ENCODE measurements around the gene PHC1.
"Not testable (repeated sequence)": the region's sequence is repeated elsewhere in the genome, so short reads cannot be mapped to it uniquely, and the experiment has no call there.

The PHC1 gene

DNA sequence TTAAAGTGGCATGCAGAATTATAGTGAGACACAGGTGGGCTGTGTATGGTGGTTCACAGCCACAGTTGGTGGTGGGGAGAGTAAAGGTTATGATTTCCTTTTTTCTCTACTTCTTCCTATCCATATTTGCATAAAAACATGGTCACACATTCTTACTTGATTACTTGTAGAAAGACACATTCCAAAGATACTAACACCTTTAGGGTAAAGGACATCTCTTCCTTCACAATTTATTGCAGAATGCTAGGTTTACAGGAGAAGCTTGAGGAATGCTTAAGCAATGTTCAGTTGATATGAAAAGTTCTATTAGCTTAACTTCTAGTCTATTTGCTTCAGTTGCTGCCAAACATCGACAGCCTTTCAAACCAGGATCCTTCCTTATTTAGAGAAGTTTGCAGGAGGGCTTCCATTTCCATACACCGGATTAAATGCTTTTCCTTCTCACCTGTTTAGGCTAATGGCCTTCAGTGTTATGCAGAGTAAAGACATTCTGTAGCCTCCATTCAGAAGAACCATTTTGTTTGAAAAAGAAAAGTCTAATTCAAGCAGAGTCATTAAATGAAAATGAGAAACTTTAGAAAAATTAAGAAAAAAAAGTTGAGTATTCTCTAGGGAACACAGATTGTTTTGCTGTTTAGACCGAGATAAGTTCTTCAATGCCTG is 2.6 kb upstream of the PHC1 start:
- TF ChIP-seq, protein P1, sequence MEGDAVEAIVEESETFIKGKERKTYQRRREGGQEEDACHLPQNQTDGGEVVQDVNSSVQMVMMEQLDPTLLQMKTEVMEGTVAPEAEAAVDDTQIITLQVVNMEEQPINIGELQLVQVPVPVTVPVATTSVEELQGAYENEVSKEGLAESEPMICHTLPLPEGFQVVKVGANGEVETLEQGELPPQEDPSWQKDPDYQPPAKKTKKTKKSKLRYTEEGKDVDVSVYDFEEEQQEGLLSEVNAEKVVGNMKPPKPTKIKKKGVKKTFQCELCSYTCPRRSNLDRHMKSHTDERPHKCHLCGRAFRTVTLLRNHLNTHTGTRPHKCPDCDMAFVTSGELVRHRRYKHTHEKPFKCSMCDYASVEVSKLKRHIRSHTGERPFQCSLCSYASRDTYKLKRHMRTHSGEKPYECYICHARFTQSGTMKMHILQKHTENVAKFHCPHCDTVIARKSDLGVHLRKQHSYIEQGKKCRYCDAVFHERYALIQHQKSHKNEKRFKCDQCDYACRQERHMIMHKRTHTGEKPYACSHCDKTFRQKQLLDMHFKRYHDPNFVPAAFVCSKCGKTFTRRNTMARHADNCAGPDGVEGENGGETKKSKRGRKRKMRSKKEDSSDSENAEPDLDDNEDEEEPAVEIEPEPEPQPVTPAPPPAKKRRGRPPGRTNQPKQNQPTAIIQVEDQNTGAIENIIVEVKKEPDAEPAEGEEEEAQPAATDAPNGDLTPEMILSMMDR (IDR thresholded peaks at IDR 0.05; ENCODE audit: extremely low read depth, missing control alignments), result no peak
- DNase-seq (ENCODE audit: low spot score), result no peak

DNA sequence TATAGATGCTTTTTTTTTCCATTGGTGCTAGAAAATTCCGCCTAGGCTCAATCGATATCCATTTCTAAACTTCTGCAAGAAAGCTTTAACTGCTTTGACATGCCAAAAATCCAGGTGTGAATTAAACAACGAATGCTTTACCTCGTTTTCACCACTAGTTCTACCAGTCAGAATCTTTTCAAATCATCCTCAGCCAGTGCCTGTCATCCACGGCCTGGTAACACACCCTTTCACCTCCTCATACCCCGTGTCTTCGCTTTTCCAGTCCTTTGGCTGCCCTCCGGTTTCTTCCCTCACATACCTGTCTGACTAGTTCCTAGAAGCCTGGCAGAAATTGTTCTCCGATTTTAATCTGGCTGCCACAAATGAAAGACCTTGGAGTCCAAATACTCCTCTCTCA is 1.4 kb upstream of the PHC1 start:
- peak; percentile 45 for DNase-seq (ENCODE audit: low spot score)
- TF ChIP-seq, protein P1 (IDR thresholded peaks at IDR 0.05; ENCODE audit: extremely low read depth, missing control alignments), result no peak

DNA sequence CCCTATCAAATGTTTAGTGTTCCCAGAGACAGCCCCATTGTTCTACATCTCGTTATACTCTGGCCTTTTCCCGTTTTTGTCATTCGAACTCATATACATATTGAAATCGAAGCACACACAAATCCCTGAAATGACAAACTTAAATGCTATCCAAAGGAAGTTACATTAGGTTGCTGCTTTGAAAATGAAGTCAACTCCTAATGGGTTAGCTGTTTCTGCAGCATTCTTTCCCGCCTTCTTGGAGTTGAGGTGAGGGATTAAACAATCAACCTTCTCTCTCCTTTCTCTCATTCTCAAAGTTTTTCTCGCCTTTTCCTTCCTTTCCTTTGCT is 642 bp upstream of the PHC1 start:
- peak; percentile 18 for DNase-seq (ENCODE audit: low spot score)
- TF ChIP-seq, protein P1 (IDR thresholded peaks at IDR 0.05; ENCODE audit: extremely low read depth, missing control alignments), result no peak

DNA sequence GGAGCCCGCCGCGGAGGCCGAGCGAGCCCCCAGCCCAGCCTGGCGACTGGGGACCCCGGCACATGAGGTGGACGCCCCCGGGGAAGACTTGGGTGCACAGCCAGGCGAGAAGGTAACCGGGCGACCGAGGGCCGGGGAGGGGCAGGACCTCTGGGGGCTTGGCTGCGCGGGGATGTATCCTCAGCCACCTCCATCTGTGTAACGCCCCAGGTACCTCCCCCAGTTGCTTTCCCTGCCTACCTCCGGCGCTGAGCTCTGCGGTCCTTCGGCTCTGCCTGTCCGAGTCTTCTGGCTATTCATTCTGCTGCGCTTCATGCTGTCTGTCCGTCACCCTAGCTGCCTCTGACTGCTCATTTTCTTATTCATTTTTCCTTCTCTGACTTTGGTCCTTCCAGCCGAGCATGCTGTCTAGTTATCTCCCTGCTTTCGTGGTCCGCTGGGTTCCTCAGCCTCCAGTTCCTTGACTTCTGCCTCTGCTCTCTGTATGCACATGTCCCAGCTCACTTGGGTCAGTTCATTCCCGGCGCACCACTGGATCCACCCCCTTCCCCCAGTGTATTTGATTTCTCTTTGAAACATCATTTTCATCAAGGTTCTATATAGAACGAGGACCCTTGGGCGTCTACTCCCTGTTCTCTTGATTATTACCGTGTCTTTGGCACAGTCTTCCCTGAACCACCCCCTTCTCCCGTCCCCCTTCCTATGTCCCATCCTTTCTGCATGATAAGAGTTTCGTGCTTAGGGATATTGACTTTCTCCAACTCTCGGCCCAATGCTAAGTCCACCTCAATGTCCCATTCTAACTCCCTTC is 612 bp downstream of the PHC1 start:
- peak; percentile 85 for DNase-seq (ENCODE audit: low spot score)
- TF ChIP-seq, protein P1 (IDR thresholded peaks at IDR 0.05; ENCODE audit: extremely low read depth, missing control alignments), result no peak

DNA sequence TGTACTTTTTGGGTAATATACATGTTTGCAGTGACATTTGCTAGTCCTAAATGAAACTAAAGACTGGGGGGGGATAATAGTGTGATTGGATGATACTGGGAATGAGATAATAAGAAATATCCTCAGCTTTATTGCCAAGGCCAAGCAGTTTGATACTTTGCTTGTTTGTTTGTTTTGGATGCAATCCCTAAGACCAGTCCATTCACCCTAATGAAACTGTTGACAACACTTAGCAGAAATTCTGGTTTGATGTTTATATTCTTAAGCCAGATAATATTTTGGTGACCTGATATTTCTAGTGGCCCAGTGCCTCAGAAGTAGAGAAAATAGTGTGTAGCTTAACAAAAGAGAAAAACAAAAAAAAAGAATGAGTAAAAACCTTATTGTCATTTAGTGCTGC is 1.8 kb downstream of the PHC1 start:
- DNase-seq (ENCODE audit: low spot score), result no peak
- TF ChIP-seq, protein P1 (IDR thresholded peaks at IDR 0.05; ENCODE audit: extremely low read depth, missing control alignments), result no peak

DNA sequence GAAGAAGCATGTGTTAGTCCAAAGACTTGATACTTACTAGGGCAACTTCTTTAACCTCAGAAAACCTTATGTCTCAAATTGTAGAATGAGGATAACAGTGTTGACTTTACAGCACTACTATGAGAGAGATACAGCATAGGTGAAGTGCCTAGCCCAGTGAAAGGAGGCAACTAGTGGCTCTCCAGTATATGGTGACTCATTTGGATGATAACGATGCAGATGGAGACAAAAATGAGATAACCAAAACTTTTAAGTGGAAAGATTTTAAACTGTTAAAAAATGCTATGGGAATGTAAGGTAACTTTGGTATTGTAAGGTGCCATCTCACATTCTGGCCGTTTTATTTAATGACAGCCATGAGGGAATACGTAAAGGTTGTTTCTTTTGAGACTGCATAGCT is 2.7 kb downstream of the PHC1 start:
- TF ChIP-seq, protein P1 (IDR thresholded peaks at IDR 0.05; ENCODE audit: extremely low read depth, missing control alignments), result no peak
- DNase-seq (ENCODE audit: low spot score), result no peak

DNA sequence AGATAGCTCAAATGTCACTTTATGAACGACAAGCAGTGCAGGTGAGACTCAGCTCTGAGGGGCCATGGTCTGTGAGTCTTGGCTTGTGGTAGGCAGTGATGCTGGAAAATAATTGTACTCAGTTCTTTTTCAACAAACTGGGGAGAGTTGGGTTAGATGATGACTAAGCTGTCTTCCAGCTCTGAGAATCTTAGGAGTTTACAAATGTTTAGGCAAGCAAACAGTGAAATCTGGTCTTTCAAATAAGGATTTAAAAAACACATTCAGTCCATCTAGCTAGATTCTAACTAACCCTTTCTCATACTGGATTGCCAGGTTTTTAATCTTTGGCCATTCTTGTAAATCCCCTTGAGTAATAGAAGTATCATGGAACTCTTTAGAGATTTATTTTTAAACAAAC is 3.4 kb downstream of the PHC1 start:
- TF ChIP-seq, protein P1 (IDR thresholded peaks at IDR 0.05; ENCODE audit: extremely low read depth, missing control alignments), result no peak
- no peak for DNase-seq (ENCODE audit: low spot score)

DNA sequence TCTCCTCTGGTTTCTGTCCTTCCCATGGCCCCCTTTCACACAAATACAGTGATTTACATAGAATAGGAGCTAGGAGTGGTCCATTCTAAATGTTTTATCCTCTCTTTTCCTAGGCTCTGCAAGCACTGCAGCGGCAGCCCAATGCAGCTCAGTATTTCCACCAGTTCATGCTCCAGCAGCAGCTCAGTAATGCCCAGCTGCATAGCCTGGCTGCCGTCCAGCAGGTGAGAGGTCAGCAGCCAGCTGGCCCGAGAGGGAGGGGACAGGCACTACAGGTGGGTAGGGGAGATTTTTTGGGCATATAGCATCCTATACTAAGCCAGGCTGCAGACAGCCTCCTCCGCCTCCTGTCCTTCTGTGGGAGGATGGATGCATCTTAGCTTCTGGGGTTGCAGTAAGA is 5.3 kb downstream of the PHC1 start:
- DNase-seq (ENCODE audit: low spot score), result not testable (repeated sequence)

Measured in GM20000 (cell line).